Stimulated activated CD4-positive, alpha-beta T cell treated with anti-CD3 and anti-CD28 coated beads, Interleukin-12 subunit alpha, Interleukin-12 subunit beta, amount 100 ng/mL, for 4 hours (primary cell): ENCODE measurements around the gene RPL7A.
A peak's percentile ranks its signal among the peaks of the same experiment; 100 is the strongest.

ENCODE experiments used
- DNase-seq: peaks from one replicate; pipeline ENCODE4 v3.0.0-alpha.2; 2020

Gene RPL7A

GRCh38 chr9:133349965-133350616, 2.1 kb downstream of the RPL7A start:
- no peak for DNase-seq

GRCh38 chr9:133351526-133351907, 3.5 kb downstream of the RPL7A start:
- DNase-seq = no peak

- DNase-seq = no peak
Measured at GRCh38 chr9:133351908-133352634, 4.1 kb downstream of the RPL7A start.

- no peak for DNase-seq
Measured at GRCh38 chr9:133352635-133353340, 4.8 kb downstream of the RPL7A start.

- no peak for DNase-seq
Measured at GRCh38 chr9:133353548-133353947, 5.5 kb downstream of the RPL7A start.

- no peak for DNase-seq
Measured at GRCh38 chr9:133354766-133355165, 6.7 kb downstream of the RPL7A start.

- no peak for DNase-seq
Measured at GRCh38 chr9:133355881-133356357, 7.9 kb downstream of the RPL7A start.

GRCh38 chr9:133356391-133357091, 8.5 kb downstream of the RPL7A start, which contains the start of the genes SURF1 and SURF2:
SURF1 (minus strand) TSS chr9:133356487; CDS start chr9:133356453, 34 bp downstream.
SURF2 (plus strand) TSS chr9:133356550; CDS start chr9:133356593, 43 bp downstream.
- peak; percentile 93 for DNase-seq

- no peak for DNase-seq
Measured at GRCh38 chr9:133357656-133358055, 9.6 kb downstream of the RPL7A start.

- DNase-seq = no peak
Measured at GRCh38 chr9:133359399-133360175, 11.6 kb downstream of the RPL7A start.

- DNase-seq = no peak
Measured at GRCh38 chr9:133360400-133361393, 12.7 kb downstream of the RPL7A start.

GRCh38 chr9:133361507-133362092, 13.6 kb downstream of the RPL7A start:
- no peak for DNase-seq

GRCh38 chr9:133362359-133363044, 14.5 kb downstream of the RPL7A start:
- DNase-seq = no peak

GRCh38 chr9:133366435-133366834, 18.4 kb downstream of the RPL7A start:
- no peak for DNase-seq

- DNase-seq = no peak
Measured at GRCh38 chr9:133367221-133367620, 19.2 kb downstream of the RPL7A start.

GRCh38 chr9:133367778-133368177, 19.8 kb downstream of the RPL7A start:
- no peak for DNase-seq

GRCh38 chr9:133368249-133368881, 20.3 kb downstream of the RPL7A start:
- DNase-seq = no peak

- no peak for DNase-seq
Measured at GRCh38 chr9:133369422-133369821, 21.4 kb downstream of the RPL7A start.

- no peak for DNase-seq
Measured at GRCh38 chr9:133369933-133370332, 21.9 kb downstream of the RPL7A start.
